Liver (tissue), 9 donors: Measurements from ENCODE around the gene ITPK1. TPM values are rescaled to one million over a fixed set of nuclear protein-coding genes. Genes with fewer than 3 reads are reported as not detected.

ENCODE experiments used
- DNase-seq: peaks from one replicate; pipeline ENCODE4 v3.0.0-alpha.2; 2017; ENCODE audit warnings: low spot score
- H3K27ac ChIP-seq, 2 donors: one replicate each; pipeline ENCODE4 v1.7.0; 2013; ENCODE audit warnings: inconsistent platforms in 2 of 2, low read length in 2 of 2, control low read depth in 1 of 2, low read depth in 1 of 2, mild to moderate bottlenecking in 1 of 2
- H3K27me3 ChIP-seq, 4 donors: one replicate each; pipeline versions ENCODE4 v1.6.1 to v1.7.0; 2013; ENCODE audit warnings: low read length in 3 of 4, inconsistent platforms in 1 of 4, mild to moderate bottlenecking in 1 of 4, moderate library complexity in 1 of 4; ENCODE audit not compliant: control insufficient read depth in 4 of 4, insufficient read depth in 4 of 4
- H3K36me3 ChIP-seq, 4 donors: one replicate each; pipeline versions ENCODE4 v1.6.1 to v1.7.0; 2013; ENCODE audit warnings: low read length in 3 of 4, mild to moderate bottlenecking in 3 of 4, low read depth in 1 of 4, moderate library complexity in 1 of 4; ENCODE audit not compliant: control insufficient read depth in 4 of 4, insufficient read depth in 3 of 4
- H3K4me1 ChIP-seq, 4 donors: one replicate each; pipeline versions ENCODE4 v1.6.1 to v1.7.0; 2013; ENCODE audit warnings: low read length in 3 of 4, mild to moderate bottlenecking in 3 of 4, moderate library complexity in 1 of 4; ENCODE audit not compliant: control insufficient read depth in 4 of 4, insufficient read depth in 4 of 4
- H3K4me3 ChIP-seq, 3 donors: one replicate each; pipeline versions ENCODE4 v1.6.1 to v1.7.0; 2013; ENCODE audit warnings: low read length in 3 of 3, control low read depth in 1 of 3, low read depth in 1 of 3, mild to moderate bottlenecking in 1 of 3
- H3K9ac ChIP-seq, 2 donors: one replicate each; pipeline ENCODE4 v1.7.0; 2013; ENCODE audit warnings: low read length in 2 of 2, mild to moderate bottlenecking in 2 of 2, moderate library complexity in 2 of 2, control low read depth in 1 of 2, low read depth in 1 of 2
- H3K9me3 ChIP-seq, 4 donors: one replicate each; pipeline versions ENCODE4 v1.6.1 to v1.7.0; 2013; ENCODE audit warnings: low read length in 3 of 4; ENCODE audit not compliant: control insufficient read depth in 4 of 4
- ATF3 ChIP-seq: IDR thresholded peaks from 2 replicates; pipeline ENCODE4 v1.6.1; 2016; ENCODE audit warnings: antibody characterized with exemption
- CTCF ChIP-seq: fragments of 150-350 bp; IDR thresholded peaks from 2 replicates; pipeline ENCODE4 v1.5.1; 2017; ENCODE audit warnings: improper control_type of control experiment, low read depth, low read length; ENCODE audit not compliant: missing input control
- EGR1 ChIP-seq, 2 donors: IDR thresholded peaks; 2 replicates each; pipeline ENCODE4 v1.6.1; 2016 to 2018; ENCODE audit warnings: antibody characterized with exemption in 2 of 2, low read depth in 2 of 2
- FOXA1 ChIP-seq: IDR thresholded peaks from 2 replicates; pipeline ENCODE4 v1.6.1; 2016; ENCODE audit warnings: antibody characterized with exemption
- GABPA ChIP-seq, 2 donors: IDR thresholded peaks in 1 of 2; conservative IDR thresholded peaks in 1 of 2; 2 replicates each; pipeline ENCODE4 v1.6.1; 2016; ENCODE audit warnings: antibody characterized with exemption in 2 of 2, mild to moderate bottlenecking in 1 of 2, moderate library complexity in 1 of 2
- HNF4G ChIP-seq: IDR thresholded peaks from 2 replicates; pipeline ENCODE4 v1.6.1; 2016; ENCODE audit warnings: antibody characterized with exemption
- JUND ChIP-seq, 2 donors: IDR thresholded peaks; 2 replicates each; pipeline ENCODE4 v1.6.1; 2016; ENCODE audit warnings: antibody characterized with exemption in 2 of 2
- MAX ChIP-seq: IDR thresholded peaks from 2 replicates; pipeline ENCODE4 v1.6.1; 2016; ENCODE audit warnings: antibody characterized with exemption
- NR2F2 ChIP-seq: IDR thresholded peaks from 2 replicates; pipeline ENCODE4 v1.6.1; 2016; ENCODE audit warnings: antibody characterized with exemption
- RAD21 ChIP-seq, 2 donors: IDR thresholded peaks; 2 replicates each; pipeline ENCODE4 v1.6.1; 2016; ENCODE audit warnings: antibody characterized with exemption in 2 of 2, mild to moderate bottlenecking in 2 of 2
- RXRA ChIP-seq, 2 donors: IDR thresholded peaks; 2 replicates each; pipeline ENCODE4 v1.6.1; 2017 to 2018; ENCODE audit warnings: antibody characterized with exemption in 2 of 2, mild to moderate bottlenecking in 1 of 2
- SP1 ChIP-seq: IDR thresholded peaks from 2 replicates; pipeline ENCODE4 v1.6.1; 2018; ENCODE audit warnings: antibody characterized with exemption, mild to moderate bottlenecking
- YY1 ChIP-seq: IDR thresholded peaks from 2 replicates; pipeline ENCODE4 v1.6.1; 2016; ENCODE audit warnings: antibody characterized with exemption, mild to moderate bottlenecking
- ZBTB33 ChIP-seq: IDR thresholded peaks from 2 replicates; pipeline ENCODE4 v1.6.1; 2016; ENCODE audit warnings: antibody characterized with exemption
- WGBS: extraction: QIAGEN DNeasy Blood & Tissue Kit; methylation state at CpG from one replicate; pipeline ENCODE4 v1.1.7; 2013; 5-methylcytosine and 5-hydroxymethylcytosine counted together
- polyA plus RNA-seq, 2 donors: library from polyadenylated mRNA; stranded (reverse) in 1 of 2; unstranded in 1 of 2; fragments of 200-250 nt in 1 of 2; fragments of >200 nt in 1 of 2; fragmentation: Nextera tagmentation in 1 of 2; extraction: Ambion mirVana in 1 of 2; gene quantifications; one replicate each; pipeline versions ENCODE4 v1.2.1 to v1.2.3, GENCODE V29; 2013 to 2015
- total RNA-seq, 2 donors: library from RNA; depleted of rRNA; stranded (reverse); fragments of >200 nt; gene quantifications; one replicate each; pipeline ENCODE4 v1.2.3, GENCODE V29; 2014
- donor health status: healthy.
- donor health status: healthy.
- donor health status: healthy.
- donor health status: healthy.
- donor health status: healthy.

ITPK1 gene
- total and polyA plus RNA-seq, 4 donors: 9.0 to 41.2 (median 20.4) TPM

GRCh38 chr14:92926180-92926845, 189.4 kb downstream of the ITPK1 start:
- Histone ChIP-seq H3K9me3 (no peaks in the 10 kb centered on the region), H3K4me1 (peaks cover 0 to 4% (median 0%) of the 10 kb centered on the region in 4 donors), H3K36me3 (no peaks in the 10 kb centered on the region), H3K4me3 (no peak overlapping the region), H3K27ac (no peak overlapping the region), H3K27me3 (peaks cover 0 to 8% (median under 1%) of the 10 kb centered on the region in 4 donors), H3K9ac (no peak overlapping the region)
- TF ChIP-seq ATF3 (no peak), RXRA (IDR thresholded peaks at IDR 0.05) (no peak), NR2F2 (no peak)
- WGBS: 75% methylated on average over 5 of the region's 5 CpGs
- no peak for DNase-seq

GRCh38 chr14:92925446-92925845, 190.3 kb downstream of the ITPK1 start:
- no peaks in the 10 kb centered on the region for H3K9me3 ChIP-seq
- no peak overlapping the region for H3K27ac ChIP-seq
- no peak for DNase-seq
- WGBS: 55% methylated on average over 6 of the region's 6 CpGs
- H3K4me1 ChIP-seq: peaks cover 0 to 4% (median 0%) of the 10 kb centered on the region in 4 donors
- H3K9ac ChIP-seq: no peak overlapping the region
- peaks cover 0 to 8% (median under 1%) of the 10 kb centered on the region in 4 donors for H3K27me3 ChIP-seq
- TF ChIP-seq ATF3 (no peak), YY1 (no peak), MAX (no peak), ZBTB33 (no peak), GABPA (IDR thresholded peaks at IDR 0.05 in 1 of 2, conservative IDR thresholded peaks at IDR 0.05 in 1 of 2) (no peak), SP1 (no peak), HNF4G (no peak), RAD21 (IDR thresholded peaks at IDR 0.05) (no peak), JUND (IDR thresholded peaks at IDR 0.05) (no peak), FOXA1 (no peak), EGR1 (IDR thresholded peaks at IDR 0.05; ENCODE audit: low read depth in 2 of 2) (no peak)
- no peak overlapping the region for H3K4me3 ChIP-seq
- no peaks in the 10 kb centered on the region for H3K36me3 ChIP-seq

GRCh38 chr14:92924247-92924646, 191.5 kb downstream of the ITPK1 start:
- TF ChIP-seq GABPA (IDR thresholded peaks at IDR 0.05 in 1 of 2, conservative IDR thresholded peaks at IDR 0.05 in 1 of 2) (no peak), RXRA (IDR thresholded peaks at IDR 0.05) (no peak), JUND (IDR thresholded peaks at IDR 0.05) (no peak), CTCF (no peak), MAX (no peak), FOXA1 (no peak)
- Histone ChIP-seq H3K36me3 (no peaks in the 10 kb centered on the region), H3K27ac (no peak overlapping the region), H3K27me3 (peaks cover 0 to 8% (median under 1%) of the 10 kb centered on the region in 4 donors), H3K4me3 (no peak overlapping the region), H3K9me3 (no peaks in the 10 kb centered on the region), H3K4me1 (peaks cover 0 to 4% (median 0%) of the 10 kb centered on the region in 4 donors), H3K9ac (no peak overlapping the region)
- 43% methylated on average over 5 of the region's 5 CpGs for WGBS
- no peak for DNase-seq
